SK-N-SH (cell line): Measurements from ENCODE around the gene SETD1B. TPM values are rescaled to one million over a fixed set of nuclear protein-coding genes. Genes with fewer than 3 reads are reported as not detected.

Experiments used
- CTCF ChIA-PET: fragments of 300-600, 350-600 bp; formaldehyde crosslinking; extraction: SDS; loops from one replicate; lab custom pipeline; 2021; lab: Yijun Ruan, JAX
- POLR2A ChIA-PET: fragments of 350-600 bp; sonication (Branson Sonifier 250); formaldehyde crosslinking; extraction: SDS; loops from one replicate; lab custom pipeline; 2020; ENCODE audit warnings: antibody characterized with exemption, inconsistent platforms; lab: Yijun Ruan, JAX
- DNase-seq: peaks from one replicate; pipeline ENCODE4 v3.0.0; 2012
- H2AFZ ChIP-seq: fragments of 200-600 bp; sonication (generic); 2 replicates; pipeline ENCODE4 v1.8.1; 2016; ENCODE audit warnings: antibody characterized with exemption, mild to moderate bottlenecking, low read depth
- H3F3A ChIP-seq: fragments of 200-600 bp; sonication (generic); replicated peaks from 2 replicates; pipeline ENCODE3; 2016; ENCODE audit warnings: antibody characterized with exemption, mild to moderate bottlenecking; ENCODE audit not compliant: insufficient read depth
- H3K27ac ChIP-seq, 2 experiments: fragments of 200-500 bp in 1 of 2; fragments of 200-600 bp in 1 of 2; sonication (Bioruptor generic) in 1 of 2; sonication (generic), shearing (Covaris generic) in 1 of 2; 2 replicates each; pipeline versions ENCODE4 v1.5.1 to v1.6.1; 2014 to 2016; ENCODE audit warnings: low read depth in 2 of 2, inconsistent platforms in 1 of 2, low read length in 1 of 2, mild to moderate bottlenecking in 1 of 2, mixed read lengths in 1 of 2
- H3K27me3 ChIP-seq: fragments of 200-600 bp; sonication (generic), shearing (Covaris generic); 2 replicates; pipeline ENCODE4 v1.6.1; 2016; ENCODE audit warnings: mixed run types; ENCODE audit not compliant: insufficient read depth
- H3K36me3 ChIP-seq, 2 experiments: fragments of 200-500 bp in 1 of 2; fragments of 200-600 bp in 1 of 2; sonication (Bioruptor generic) in 1 of 2; sonication (generic) in 1 of 2; replicated peaks in 1 of 2; 2 replicates each; pipeline versions ENCODE3 to v1.5.1; 2014 to 2016; ENCODE audit warnings: low read length in 1 of 2, mild to moderate bottlenecking in 1 of 2; ENCODE audit not compliant: insufficient read depth in 2 of 2, control insufficient read depth in 1 of 2
- H3K4me1 ChIP-seq, 2 experiments: fragments of 200-500 bp in 1 of 2; fragments of 200-600 bp in 1 of 2; sonication (Bioruptor generic) in 1 of 2; sonication (generic), shearing (Covaris generic) in 1 of 2; 2 replicates each; pipeline versions ENCODE4 v1.5.1 to v1.6.1; 2014 to 2016; ENCODE audit warnings: low read depth in 1 of 2, low read length in 1 of 2, mixed run types in 1 of 2; ENCODE audit not compliant: insufficient read depth in 2 of 2, control insufficient read depth in 1 of 2
- H3K4me2 ChIP-seq: fragments of 200-600 bp; sonication (generic), shearing (Covaris generic); 2 replicates; pipeline ENCODE4 v1.6.1; 2017; ENCODE audit warnings: mixed run types
- H3K4me3 ChIP-seq, 2 experiments: fragments of 200-500 bp in 1 of 2; fragments of 200-600 bp in 1 of 2; sonication (Bioruptor generic) in 1 of 2; sonication (generic), shearing (Covaris generic) in 1 of 2; 2 replicates each; pipeline versions ENCODE4 v1.5.1 to v1.8.1; 2014 to 2016; ENCODE audit warnings: low read depth in 2 of 2, inconsistent platforms in 1 of 2, low read length in 1 of 2, mild to moderate bottlenecking in 1 of 2, mixed read lengths in 1 of 2, moderate library complexity in 1 of 2
- H3K79me2 ChIP-seq: fragments of 200-600 bp; sonication (generic); 2 replicates; pipeline ENCODE4 v1.8.1; 2017; ENCODE audit warnings: mild to moderate bottlenecking; ENCODE audit not compliant: insufficient read depth
- H3K9ac ChIP-seq: fragments of 200-600 bp; sonication (generic); 2 replicates; pipeline ENCODE4 v1.6.1; 2017; ENCODE audit warnings: mixed run types
- H3K9me2 ChIP-seq: fragments of 200-600 bp; sonication (generic); 2 replicates; pipeline ENCODE4 v1.6.1; 2017; ENCODE audit warnings: mixed run types
- H3K9me3 ChIP-seq: fragments of 200-600 bp; sonication (generic); 2 replicates; pipeline ENCODE4 v1.6.1; 2017; ENCODE audit warnings: mixed run types, mild to moderate bottlenecking, moderate library complexity
- H4K20me1 ChIP-seq: fragments of 200-600 bp; sonication (generic); 2 replicates; pipeline ENCODE4 v1.6.1; 2017; ENCODE audit warnings: mild to moderate bottlenecking, mixed run types; ENCODE audit not compliant: insufficient read depth
- CHD2 ChIP-seq: fragments of 150-350 bp; IDR thresholded peaks from 2 replicates; pipeline ENCODE4 v1.6.1; 2018; ENCODE audit warnings: low read length; ENCODE audit not compliant: partially characterized antibody
- FOXJ3 ChIP-seq: sonication (generic); formaldehyde crosslinking; IDR thresholded peaks from 2 replicates; pipeline ENCODE4 v1.5.1; 2020; ENCODE audit warnings: mild to moderate bottlenecking, missing genetic modification reagents
- FOXM1 ChIP-seq: IDR thresholded peaks from 2 replicates; pipeline ENCODE4 v1.4.0; 2012; ENCODE audit warnings: low read depth, mild to moderate bottlenecking
- GATA2 ChIP-seq: sonication (generic); formaldehyde crosslinking; IDR thresholded peaks from 2 replicates; pipeline ENCODE4 v1.5.0; 2020; ENCODE audit warnings: mild to moderate bottlenecking, missing genetic modification reagents
- JUND ChIP-seq: IDR thresholded peaks from 2 replicates; pipeline ENCODE4 v1.4.0; 2012
- MEF2A ChIP-seq: IDR thresholded peaks from 2 replicates; pipeline ENCODE4 v1.4.0; 2012; ENCODE audit warnings: low read depth, borderline replicate concordance
- NRF1 ChIP-seq: IDR thresholded peaks from 2 replicates; pipeline ENCODE4 v1.6.1; 2012; ENCODE audit warnings: low read depth, mild to moderate bottlenecking, low read length
- RAD21 ChIP-seq: IDR thresholded peaks from 2 replicates; pipeline ENCODE4 v1.6.1; 2012; ENCODE audit warnings: mild to moderate bottlenecking, low read length
- RCOR1 ChIP-seq: fragments of 150-350 bp; IDR thresholded peaks from 2 replicates; pipeline ENCODE4 v1.6.1; 2017; ENCODE audit warnings: antibody characterized with exemption, low read length
- RFX5 ChIP-seq: IDR thresholded peaks from 2 replicates; pipeline ENCODE4 v1.6.1; 2012; ENCODE audit warnings: mild to moderate bottlenecking, improper control_type of control experiment, low read length
- TAF1 ChIP-seq: IDR thresholded peaks from 2 replicates; pipeline ENCODE4 v1.6.1; 2012; ENCODE audit warnings: low read depth, mild to moderate bottlenecking, low read length, moderate library complexity, borderline replicate concordance
- TCF12 ChIP-seq: IDR thresholded peaks from 2 replicates; pipeline ENCODE4 v1.4.0; 2012
- WGBS: methylation state at CpG from one replicate; pipeline ENCODE4 v1.1.6; 2017; ENCODE audit warnings: low lambda C conversion rate; 5-methylcytosine and 5-hydroxymethylcytosine counted together
- polyA plus RNA-seq, 3 experiments: library from polyadenylated mRNA; depleted of rRNA; stranded (reverse); fragments of >200 nt; gene quantifications; 2 replicates each; pipeline ENCODE4 v1.2.3, GENCODE V29; 2012
- TF ChIP-seq, protein P1 (sequence below): IDR thresholded peaks from 2 replicates; pipeline ENCODE4 v1.4.0; 2012; ENCODE audit warnings: low read depth, borderline replicate concordance
- TF ChIP-seq, protein P2 (sequence below): IDR thresholded peaks from 2 replicates; pipeline ENCODE4 v1.6.1; 2012; ENCODE audit warnings: mild to moderate bottlenecking, low read depth, low read length, moderate library complexity
- TF ChIP-seq, protein P3 (sequence below): fragments of 150-350 bp; IDR thresholded peaks from 2 replicates; pipeline ENCODE4 v1.6.1; 2016; ENCODE audit warnings: mild to moderate bottlenecking, low read depth, low read length
- TF ChIP-seq, protein P4 (sequence below): IDR thresholded peaks from 2 replicates; pipeline ENCODE4 v1.4.0; 2012; ENCODE audit warnings: low read depth

The SETD1B gene
- polyA plus RNA-seq, 1 of the 3 experiments (the other 2 are of a cell fraction) = 2.0 TPM

DNA sequence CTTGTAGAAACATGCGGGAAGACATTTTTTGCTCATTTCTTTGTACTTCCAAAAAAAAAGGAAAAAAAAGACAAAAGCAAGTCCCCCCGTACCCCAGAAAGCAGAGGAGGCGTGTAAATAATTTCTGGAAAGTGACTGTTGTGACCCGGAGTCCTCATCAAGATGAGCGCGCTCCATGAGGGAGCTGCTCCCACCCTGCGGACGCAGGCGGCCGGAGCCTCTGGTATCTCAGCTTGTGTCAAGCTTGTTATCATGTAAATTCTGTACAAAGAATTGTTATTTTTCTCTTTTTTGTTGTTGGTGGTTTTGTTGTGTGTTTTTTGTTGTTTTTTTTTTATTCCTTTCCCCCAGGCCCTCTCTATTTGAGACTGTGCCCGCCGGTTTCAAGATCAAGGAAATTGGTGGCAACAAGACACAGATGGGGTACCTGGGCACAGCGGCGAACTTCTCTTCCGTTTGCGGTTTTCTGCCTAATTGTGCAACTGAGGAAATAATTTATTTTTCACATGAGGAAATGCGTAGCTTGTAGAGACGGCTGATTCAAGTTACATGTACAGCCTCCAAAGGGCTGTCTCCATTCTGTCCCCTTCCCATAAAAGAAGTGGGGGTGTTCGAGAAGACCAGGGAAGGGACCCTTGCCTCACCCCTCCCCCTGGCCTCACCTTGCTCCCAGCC is 27.9 kb downstream of the SETD1B start (continued):
- no peak for TF ChIP-seq GATA2 (CRISPR knock-in tag)

DNA sequence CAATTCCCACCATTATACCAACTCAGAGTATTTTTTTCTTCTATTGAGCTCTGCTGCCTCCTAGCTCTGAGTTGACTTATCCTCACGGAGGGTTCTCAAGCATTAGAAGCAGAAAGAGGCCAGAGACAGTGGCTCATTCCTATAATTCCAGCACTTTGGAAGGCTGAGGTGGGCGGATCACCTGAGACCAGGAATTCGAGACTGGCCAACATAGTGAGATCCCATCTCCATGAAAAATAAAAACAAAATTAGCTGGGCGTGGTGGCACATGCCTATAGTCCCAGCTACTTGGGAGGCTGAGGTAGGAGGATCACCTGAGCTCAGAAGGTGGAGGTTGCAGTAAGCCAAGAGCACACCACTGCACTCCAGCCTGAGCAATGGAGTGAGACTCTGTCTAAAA is 33.9 kb downstream of the SETD1B start:
- WGBS = 75% methylated on average over 4 of the region's 4 CpGs
- no peak for DNase-seq
- Histone ChIP-seq H3K79me2 (no peaks in the 10 kb centered on the region), H3K36me3 (peaks cover 0 to under 1% of the 10 kb centered on the region in 2 experiments), H3K4me1 (no peaks in the 10 kb centered on the region; a peak in 1 of 4 replicates), H3K4me3 (no peak overlapping the region), H3K9me2 (no peaks in the 10 kb centered on the region), H3K27ac (no peak overlapping the region), H3K4me2 (no peak overlapping the region), H4K20me1 (no peaks in the 10 kb centered on the region), H2AFZ (no peak overlapping the region), H3K9me3 (no peaks in the 10 kb centered on the region), H3F3A (peaks cover 16% of the 10 kb centered on the region), H3K27me3 (no peaks in the 10 kb centered on the region), H3K9ac (no peak overlapping the region)
- ChIA-PET POLR2A (interaction anchor here (0.6 to 1.7 kb wide), 2 partner anchors 10 to 32 kb away, joined by 4 to 15 read pairs; no protein-coding TSS in a partner anchor), CTCF (interaction anchor here (1.0 to 7.6 kb wide), 10 partner anchors 11 to 125 kb away, joined by 3 to 49 read pairs (median 4); partner anchors contain the start of genes PSMD9, RHOF and TMEM120B)
- no peak for TF ChIP-seq RCOR1
- no peak for TF ChIP-seq FOXJ3
- TF ChIP-seq TCF12 = no peak
- no peak for TF ChIP-seq RFX5
- no peak for TF ChIP-seq NRF1
- TF ChIP-seq TAF1 = no peak
- TF ChIP-seq MEF2A = no peak
- no peak for TF ChIP-seq FOXM1
- TF ChIP-seq RAD21 = no peak; the same call in 1 of the 2 replicates
- no peak for TF ChIP-seq CHD2
- TF ChIP-seq, protein P1, sequence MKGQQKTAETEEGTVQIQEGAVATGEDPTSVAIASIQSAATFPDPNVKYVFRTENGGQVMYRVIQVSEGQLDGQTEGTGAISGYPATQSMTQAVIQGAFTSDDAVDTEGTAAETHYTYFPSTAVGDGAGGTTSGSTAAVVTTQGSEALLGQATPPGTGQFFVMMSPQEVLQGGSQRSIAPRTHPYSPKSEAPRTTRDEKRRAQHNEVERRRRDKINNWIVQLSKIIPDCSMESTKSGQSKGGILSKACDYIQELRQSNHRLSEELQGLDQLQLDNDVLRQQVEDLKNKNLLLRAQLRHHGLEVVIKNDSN = no peak
- TF ChIP-seq JUND = no peak
- TF ChIP-seq, protein P2, sequence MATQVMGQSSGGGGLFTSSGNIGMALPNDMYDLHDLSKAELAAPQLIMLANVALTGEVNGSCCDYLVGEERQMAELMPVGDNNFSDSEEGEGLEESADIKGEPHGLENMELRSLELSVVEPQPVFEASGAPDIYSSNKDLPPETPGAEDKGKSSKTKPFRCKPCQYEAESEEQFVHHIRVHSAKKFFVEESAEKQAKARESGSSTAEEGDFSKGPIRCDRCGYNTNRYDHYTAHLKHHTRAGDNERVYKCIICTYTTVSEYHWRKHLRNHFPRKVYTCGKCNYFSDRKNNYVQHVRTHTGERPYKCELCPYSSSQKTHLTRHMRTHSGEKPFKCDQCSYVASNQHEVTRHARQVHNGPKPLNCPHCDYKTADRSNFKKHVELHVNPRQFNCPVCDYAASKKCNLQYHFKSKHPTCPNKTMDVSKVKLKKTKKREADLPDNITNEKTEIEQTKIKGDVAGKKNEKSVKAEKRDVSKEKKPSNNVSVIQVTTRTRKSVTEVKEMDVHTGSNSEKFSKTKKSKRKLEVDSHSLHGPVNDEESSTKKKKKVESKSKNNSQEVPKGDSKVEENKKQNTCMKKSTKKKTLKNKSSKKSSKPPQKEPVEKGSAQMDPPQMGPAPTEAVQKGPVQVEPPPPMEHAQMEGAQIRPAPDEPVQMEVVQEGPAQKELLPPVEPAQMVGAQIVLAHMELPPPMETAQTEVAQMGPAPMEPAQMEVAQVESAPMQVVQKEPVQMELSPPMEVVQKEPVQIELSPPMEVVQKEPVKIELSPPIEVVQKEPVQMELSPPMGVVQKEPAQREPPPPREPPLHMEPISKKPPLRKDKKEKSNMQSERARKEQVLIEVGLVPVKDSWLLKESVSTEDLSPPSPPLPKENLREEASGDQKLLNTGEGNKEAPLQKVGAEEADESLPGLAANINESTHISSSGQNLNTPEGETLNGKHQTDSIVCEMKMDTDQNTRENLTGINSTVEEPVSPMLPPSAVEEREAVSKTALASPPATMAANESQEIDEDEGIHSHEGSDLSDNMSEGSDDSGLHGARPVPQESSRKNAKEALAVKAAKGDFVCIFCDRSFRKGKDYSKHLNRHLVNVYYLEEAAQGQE = no peak
- TF ChIP-seq, protein P3, sequence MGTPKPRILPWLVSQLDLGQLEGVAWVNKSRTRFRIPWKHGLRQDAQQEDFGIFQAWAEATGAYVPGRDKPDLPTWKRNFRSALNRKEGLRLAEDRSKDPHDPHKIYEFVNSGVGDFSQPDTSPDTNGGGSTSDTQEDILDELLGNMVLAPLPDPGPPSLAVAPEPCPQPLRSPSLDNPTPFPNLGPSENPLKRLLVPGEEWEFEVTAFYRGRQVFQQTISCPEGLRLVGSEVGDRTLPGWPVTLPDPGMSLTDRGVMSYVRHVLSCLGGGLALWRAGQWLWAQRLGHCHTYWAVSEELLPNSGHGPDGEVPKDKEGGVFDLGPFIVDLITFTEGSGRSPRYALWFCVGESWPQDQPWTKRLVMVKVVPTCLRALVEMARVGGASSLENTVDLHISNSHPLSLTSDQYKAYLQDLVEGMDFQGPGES = no peak
- TF ChIP-seq, protein P4, sequence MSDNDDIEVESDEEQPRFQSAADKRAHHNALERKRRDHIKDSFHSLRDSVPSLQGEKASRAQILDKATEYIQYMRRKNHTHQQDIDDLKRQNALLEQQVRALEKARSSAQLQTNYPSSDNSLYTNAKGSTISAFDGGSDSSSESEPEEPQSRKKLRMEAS = no peak
